K562 (cell line): Measurements from ENCODE around the gene SNAPC2. TPM values are rescaled to one million over a fixed set of nuclear protein-coding genes. Genes with fewer than 3 reads are reported as not detected.

ENCODE experiments used
- ARID2 ChIP-seq: fragments of 450-650 bp; IDR thresholded peaks from 2 replicates; pipeline ENCODE4 v1.6.1; 2017; ENCODE audit warnings: antibody characterized with exemption, mild to moderate bottlenecking
- BHLHE40 ChIP-seq: IDR thresholded peaks from 2 replicates; pipeline ENCODE4 v1.6.1; 2011; ENCODE audit warnings: low read length, improper control_type of control experiment
- CUX1 ChIP-seq: fragments of 200-800 bp; sonication (Bioruptor generic); IDR thresholded peaks from 2 replicates; pipeline ENCODE4 v1.6.1; 2016; ENCODE audit warnings: missing genetic modification characterization, missing compliant biosample characterization
- FOXP1 ChIP-seq: sonication (generic); formaldehyde crosslinking; IDR thresholded peaks from 2 replicates; pipeline ENCODE4 v1.8.0; 2022; ENCODE audit warnings: mild to moderate bottlenecking, missing genetic modification reagents
- GTF3C2 ChIP-seq: IDR thresholded peaks from 3 replicates; pipeline ENCODE4 v1.6.1; 2011; ENCODE audit warnings: borderline replicate concordance, mild to moderate bottlenecking, moderate library complexity; ENCODE audit not compliant: insufficient read length; ENCODE audit errors: extremely low read depth
- KDM5B ChIP-seq: fragments of 200-600 bp; sonication (generic); IDR thresholded peaks from 2 replicates; pipeline ENCODE4 v1.6.1; 2012; ENCODE audit warnings: low read depth, mild to moderate bottlenecking, moderate library complexity, low read length, control low read depth, inconsistent platforms; ENCODE audit not compliant: insufficient replicate concordance
- MED1 ChIP-seq: sonication (generic); formaldehyde crosslinking; IDR thresholded peaks from 2 replicates; pipeline ENCODE4 v1.8.1; 2023; ENCODE audit warnings: missing genetic modification reagents, borderline replicate concordance
- RBM25 ChIP-seq: fragments of 200-400 bp; formaldehyde crosslinking; IDR thresholded peaks from 2 replicates; pipeline ENCODE4 v1.6.1; 2018; ENCODE audit warnings: low read length, low read depth, moderate library complexity; ENCODE audit not compliant: severe bottlenecking
- SPI1 ChIP-seq: IDR thresholded peaks from 2 replicates; pipeline ENCODE4 v1.6.1; 2011; ENCODE audit warnings: low read depth, low read length, control low read depth, borderline replicate concordance
- ZNF609 ChIP-seq: sonication (generic); formaldehyde crosslinking; IDR thresholded peaks from 2 replicates; pipeline ENCODE4 v1.8.1; 2023; ENCODE audit warnings: missing genetic modification reagents, mild to moderate bottlenecking, borderline replicate concordance
- ZNF707 ChIP-seq: fragments of 250-450 bp; sonication (Bioruptor Pico); conservative IDR thresholded peaks from 2 replicates; pipeline ENCODE4 v1.8.0; 2022; ENCODE audit warnings: inconsistent platforms, mild to moderate bottlenecking, moderate library complexity
- polyA plus RNA-seq, 8 experiments: library from polyadenylated mRNA; depleted of rRNA in 4 of 8; stranded (reverse) in 5 of 8; unstranded in 3 of 8; fragments of >200 nt; fragmentation: Nextera tagmentation in 2 of 8; fragmentation: Illumina TruSeq in 1 of 8; extraction: Ambion mirVana in 2 of 8; extraction: Trizol in 1 of 8; gene quantifications; 2 replicates each; pipeline versions ENCODE4 v1.2.1 to v1.2.3, GENCODE V29; 2011 to 2014; ENCODE audit warnings: inconsistent platforms in 1 of 8, missing spikeins in 1 of 8
- total RNA-seq, 7 experiments: library from RNA; depleted of rRNA in 6 of 7; stranded (reverse); fragments of >200 nt in 6 of 7; fragmentation: Illumina TruSeq in 2 of 7; extraction: Trizol in 2 of 7; gene quantifications; 2 replicates each; pipeline versions ENCODE4 v1.2.1 to v1.2.3, GENCODE V29; 2011 to 2021; ENCODE audit warnings: low replicate concordance in 1 of 7

SNAPC2 gene
- total and polyA plus RNA-seq, 9 of the 15 experiments (the other 6 are each of a cell fraction or from before 2014, with no cell fraction given), result 0.59 to 45.1 (median 15.3) TPM

- no peak for TF ChIP-seq CUX1 (CRISPR knock-in tag)
- TF ChIP-seq KDM5B, result peak; percentile 86
- TF ChIP-seq ZNF707 (CRISPR knock-in tag), result no peak
- no peak for TF ChIP-seq ZNF609 (CRISPR knock-in tag)
- no peak for TF ChIP-seq RBM25
- TF ChIP-seq GTF3C2, result no peak
- TF ChIP-seq FOXP1 (CRISPR knock-in tag), result no peak
- TF ChIP-seq SPI1, result no peak
- TF ChIP-seq ARID2, result no peak
- no peak for TF ChIP-seq BHLHE40
- no peak for TF ChIP-seq MED1
Observed at GRCh38 chr19:7888145-7888825, 31.9 kb upstream of the SNAPC2 start, which contains the start of gene LRRC8E (continued).
